CD4-positive, alpha-beta T cell treated with Interleukin-10 for 1 hour (primary cell): ENCODE measurements around the gene CRYBB1.

Experiments used
- DNase-seq: peaks from one replicate; pipeline ENCODE4 v3.0.0-alpha.2; 2020

Gene CRYBB1

GRCh38 chr22:26617271-26618199 is at the start of gene CRYBB1:
TSS of gene CRYBB1 (minus strand) at chr22:26618027. CDS start at chr22:26616319, 1,708 bp downstream.
- DNase-seq = no peak

- no peak for DNase-seq
These were observed 49.3 kb upstream of the CRYBB1 start for GRCh38 chr22:26667140-26667539.

- no peak for DNase-seq
These were observed 48.0 kb upstream of the CRYBB1 start for GRCh38 chr22:26665813-26666231.

- DNase-seq = no peak
These were observed 45.6 kb upstream of the CRYBB1 start for GRCh38 chr22:26663374-26663923.

- no peak for DNase-seq
These were observed 44.3 kb upstream of the CRYBB1 start for GRCh38 chr22:26662160-26662559.

- DNase-seq = no peak
These were observed 43.2 kb upstream of the CRYBB1 start for GRCh38 chr22:26660961-26661578.

- no peak for DNase-seq
These were observed 42.5 kb upstream of the CRYBB1 start for GRCh38 chr22:26660356-26660755.

GRCh38 chr22:26658671-26659478 is 41.0 kb upstream of the CRYBB1 start:
- peak; percentile 78 for DNase-seq

- peak; percentile 19 for DNase-seq
These were observed 40.3 kb upstream of the CRYBB1 start for GRCh38 chr22:26658161-26658560.

- DNase-seq = peak; percentile 79
These were observed 39.3 kb upstream of the CRYBB1 start, which contains the start of gene MIAT for GRCh38 chr22:26656891-26657851. TSS of gene MIAT (plus strand) at chr22:26657588.

- DNase-seq = no peak
These were observed 34.0 kb upstream of the CRYBB1 start for GRCh38 chr22:26651815-26652214.

- no peak for DNase-seq
These were observed 33.0 kb upstream of the CRYBB1 start for GRCh38 chr22:26650722-26651421.

- DNase-seq = peak; percentile 20
These were observed 30.9 kb upstream of the CRYBB1 start for GRCh38 chr22:26648528-26649388.

GRCh38 chr22:26648011-26648497 is 30.2 kb upstream of the CRYBB1 start:
- DNase-seq = peak; percentile 54

GRCh38 chr22:26646158-26646557 is 28.3 kb upstream of the CRYBB1 start:
- DNase-seq = no peak

GRCh38 chr22:26643418-26644100 is 25.7 kb upstream of the CRYBB1 start:
- DNase-seq = no peak

GRCh38 chr22:26642465-26643417 is 24.9 kb upstream of the CRYBB1 start:
- peak; percentile 86 for DNase-seq

GRCh38 chr22:26636296-26636695 is 18.5 kb upstream of the CRYBB1 start:
- DNase-seq = no peak
